Measurements from ENCODE around the gene PPM1H.

The PPM1H gene

GRCh38 chr12:62907078-62907477, 27.9 kb downstream of the PPM1H start:
- no peak for TF ChIP-seq CTCF (IDR thresholded peaks at IDR 0.05; ENCODE audit: extremely low read depth, missing control alignments)
- no peak for DNase-seq (ENCODE audit: low spot score)

GRCh38 chr12:62903151-62903550, 31.8 kb downstream of the PPM1H start:
- no peak for TF ChIP-seq CTCF (IDR thresholded peaks at IDR 0.05; ENCODE audit: extremely low read depth, missing control alignments)

GRCh38 chr12:62900686-62901272, 34.2 kb downstream of the PPM1H start:
- no peak for TF ChIP-seq CTCF (IDR thresholded peaks at IDR 0.05; ENCODE audit: extremely low read depth, missing control alignments)
- DNase-seq (ENCODE audit: low spot score): no peak

More at GRCh38 chr12:62903151-62903550, 31.8 kb downstream of the PPM1H start:
- DNase-seq (ENCODE audit: low spot score): no peak

- TF ChIP-seq CTCF (IDR thresholded peaks at IDR 0.05; ENCODE audit: extremely low read depth, missing control alignments): no peak
- no peak for DNase-seq (ENCODE audit: low spot score)
Measured at GRCh38 chr12:62899568-62900390, 35.2 kb downstream of the PPM1H start.

GRCh38 chr12:62898526-62898925, 36.4 kb downstream of the PPM1H start:
- no peak for DNase-seq (ENCODE audit: low spot score)
- no peak for TF ChIP-seq CTCF (IDR thresholded peaks at IDR 0.05; ENCODE audit: extremely low read depth, missing control alignments)

- no peak for DNase-seq (ENCODE audit: low spot score)
- no peak for TF ChIP-seq CTCF (IDR thresholded peaks at IDR 0.05; ENCODE audit: extremely low read depth, missing control alignments)
Measured at GRCh38 chr12:62895351-62895877, 39.5 kb downstream of the PPM1H start.

- TF ChIP-seq CTCF (IDR thresholded peaks at IDR 0.05; ENCODE audit: extremely low read depth, missing control alignments): no peak
- no peak for DNase-seq (ENCODE audit: low spot score)
Measured at GRCh38 chr12:62893276-62893675, 41.7 kb downstream of the PPM1H start.

Data from GM20000 (cell line).